ENCODE measurements around the gene TCEANC2.

Gene TCEANC2

DNA sequence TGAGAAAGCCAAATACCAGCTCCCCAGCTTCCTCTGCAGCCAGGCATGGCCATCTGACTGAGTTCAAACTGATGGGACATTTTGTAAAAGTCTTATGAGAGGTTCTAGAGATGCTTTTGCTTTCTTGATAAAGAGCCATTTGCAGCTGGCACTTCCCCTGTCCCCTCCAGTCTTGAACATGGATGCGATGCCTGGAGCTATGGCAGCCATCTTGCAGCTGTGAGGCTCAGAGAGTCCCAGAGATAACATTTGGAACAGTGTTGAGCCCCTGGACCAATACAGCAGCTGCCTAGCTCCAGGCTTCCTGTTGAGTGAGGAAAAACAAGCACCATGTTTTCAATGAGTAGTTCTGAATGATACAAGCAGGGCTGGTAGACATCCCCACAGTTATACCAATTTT lies 85.6 kb downstream of the TCEANC2 start:
- DNase-seq: no peak

DNA sequence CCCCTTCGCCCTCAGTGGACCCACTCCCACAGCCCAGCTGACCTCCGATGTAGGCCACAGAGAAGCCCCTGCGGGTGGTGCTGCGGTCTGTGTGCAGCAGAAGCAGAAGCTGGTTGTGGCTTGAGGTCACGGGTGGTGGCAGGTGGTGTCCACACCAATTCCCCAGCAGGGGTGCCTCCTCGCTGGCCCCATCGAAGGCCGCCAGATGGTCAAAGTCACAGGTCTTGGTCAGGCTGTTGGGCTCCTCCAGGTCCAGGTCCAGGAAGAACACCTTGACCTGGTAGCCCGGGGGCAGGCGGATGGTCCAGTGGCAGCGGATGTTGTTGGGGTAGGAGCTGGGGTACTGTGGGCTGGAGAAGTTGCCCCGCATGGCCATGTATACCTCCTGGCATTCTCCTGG lies 86.3 kb downstream of the TCEANC2 start:
- no peak for DNase-seq

DNA sequence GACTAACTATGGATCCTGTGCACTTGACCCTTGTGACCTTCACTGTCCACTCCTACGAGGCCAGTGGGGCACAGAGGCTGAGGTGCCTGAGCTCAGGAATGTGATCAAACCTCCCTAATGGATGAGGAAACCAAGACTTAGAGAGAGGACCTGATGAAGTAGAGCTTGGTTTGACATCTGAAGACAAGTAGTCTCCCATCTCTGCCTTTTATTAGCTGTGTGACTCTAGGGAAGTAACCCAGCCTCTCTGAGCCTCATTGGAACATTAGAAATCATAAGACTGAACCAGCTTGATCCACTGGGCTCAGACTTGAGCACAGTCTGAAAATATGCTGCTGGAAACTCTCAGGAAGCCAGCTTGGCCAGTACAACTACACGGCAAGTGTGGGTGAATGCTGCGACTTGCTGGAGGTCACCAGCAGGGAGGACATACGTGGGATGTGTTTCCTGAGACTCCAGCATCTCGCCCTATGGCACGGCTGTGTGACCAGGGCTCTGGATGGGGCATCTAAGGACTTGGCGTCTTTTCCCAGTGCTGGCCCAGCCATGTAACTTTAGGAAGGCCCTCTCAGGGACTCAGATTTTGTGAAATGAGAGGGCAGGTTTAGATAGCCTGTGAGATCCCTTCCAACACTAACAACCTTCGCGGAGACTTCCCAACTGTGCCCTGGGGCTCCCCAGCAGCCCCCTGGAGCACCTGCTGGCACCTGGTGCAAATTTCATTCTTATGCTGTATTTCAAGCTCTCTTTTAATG lies 88.9 kb downstream of the TCEANC2 start:
- no peak for DNase-seq

DNA sequence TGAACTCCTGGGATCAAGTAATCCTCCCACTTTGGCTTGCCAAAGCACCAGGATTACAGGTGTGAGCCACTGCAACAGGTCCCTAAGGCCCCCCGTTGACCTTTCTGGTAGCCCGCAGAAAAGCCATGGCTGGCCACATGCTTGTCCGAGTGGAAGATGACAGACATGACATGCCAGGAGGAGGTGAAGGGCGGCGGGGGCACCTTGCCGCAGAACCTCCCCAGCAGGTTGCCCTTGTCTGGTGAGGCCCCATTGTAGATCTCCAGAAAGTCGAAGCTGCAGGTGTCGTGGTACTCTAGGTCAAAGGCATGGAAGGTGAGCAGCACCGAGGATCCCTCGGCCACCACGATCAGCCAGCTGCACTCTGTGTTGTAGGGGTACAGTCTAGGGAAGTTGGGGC lies 91.0 kb downstream of the TCEANC2 start:
- DNase-seq: no peak

DNA sequence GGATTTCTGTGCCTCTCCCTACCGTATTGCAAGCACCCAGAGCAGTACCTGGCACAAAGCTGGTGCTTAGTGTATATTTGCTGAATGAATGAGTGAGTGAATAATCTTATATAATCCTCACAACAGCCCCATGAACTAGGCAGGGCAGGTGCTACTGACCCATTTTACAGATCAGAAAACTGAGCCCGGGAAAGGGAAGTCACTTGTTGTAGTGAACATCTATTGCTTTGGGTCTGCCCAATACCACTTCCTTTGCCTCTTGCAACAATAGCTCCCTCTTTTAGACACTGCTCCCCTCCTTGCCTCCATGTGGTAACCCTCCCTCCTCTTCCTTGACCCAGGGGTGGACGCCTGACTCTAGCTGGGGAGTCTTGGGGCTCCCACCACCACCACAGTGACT lies 96.3 kb downstream of the TCEANC2 start:
- DNase-seq: no peak

DNA sequence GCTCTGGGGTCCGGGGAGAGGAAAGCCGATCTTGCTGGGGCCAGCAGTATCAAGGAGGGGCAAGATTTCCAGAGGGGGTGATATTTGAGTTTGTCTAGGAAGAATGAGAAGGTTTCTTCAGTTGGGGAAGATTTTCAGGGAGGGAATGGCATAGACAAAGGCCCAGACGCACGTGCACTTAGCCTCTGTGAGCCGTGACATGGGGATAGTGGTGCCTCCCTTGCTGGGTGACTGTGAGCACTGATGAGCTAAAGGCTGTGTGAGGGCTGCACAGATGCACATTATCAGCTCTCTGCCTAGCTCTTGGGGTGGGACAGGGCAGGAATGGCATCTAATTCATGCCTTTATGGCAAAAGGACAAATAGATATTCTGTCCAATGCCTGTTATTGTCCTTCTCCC lies 97.6 kb downstream of the TCEANC2 start:
- no peak for DNase-seq

DNA sequence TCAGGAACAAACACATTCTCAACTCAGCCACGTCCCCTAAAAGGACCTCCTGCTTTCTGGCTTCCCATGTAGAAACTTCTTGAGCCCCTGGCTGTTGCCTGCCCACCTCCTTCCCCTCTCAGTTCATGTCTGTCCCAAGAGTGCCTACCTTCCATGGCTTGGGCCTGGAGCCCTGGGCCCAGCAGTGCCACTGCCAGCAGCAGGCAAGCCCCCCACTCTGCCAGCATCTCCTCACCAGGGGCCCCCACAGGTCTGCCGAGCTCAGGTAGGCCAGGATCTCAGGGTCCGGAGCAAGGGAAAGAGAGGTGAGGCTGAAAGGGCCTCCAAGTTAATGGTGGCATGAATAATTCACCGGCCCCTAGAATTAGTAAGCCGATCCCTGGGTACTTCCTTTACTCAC lies 99.3 kb downstream of the TCEANC2 start, which contains the start of gene CDCP2:
Gene CDCP2, minus strand, starts transcription at position 305 of the 400 bp plus-strand sequence. Its CDS starts 78 bp downstream, at position 227.
- DNase-seq: no peak

DNA sequence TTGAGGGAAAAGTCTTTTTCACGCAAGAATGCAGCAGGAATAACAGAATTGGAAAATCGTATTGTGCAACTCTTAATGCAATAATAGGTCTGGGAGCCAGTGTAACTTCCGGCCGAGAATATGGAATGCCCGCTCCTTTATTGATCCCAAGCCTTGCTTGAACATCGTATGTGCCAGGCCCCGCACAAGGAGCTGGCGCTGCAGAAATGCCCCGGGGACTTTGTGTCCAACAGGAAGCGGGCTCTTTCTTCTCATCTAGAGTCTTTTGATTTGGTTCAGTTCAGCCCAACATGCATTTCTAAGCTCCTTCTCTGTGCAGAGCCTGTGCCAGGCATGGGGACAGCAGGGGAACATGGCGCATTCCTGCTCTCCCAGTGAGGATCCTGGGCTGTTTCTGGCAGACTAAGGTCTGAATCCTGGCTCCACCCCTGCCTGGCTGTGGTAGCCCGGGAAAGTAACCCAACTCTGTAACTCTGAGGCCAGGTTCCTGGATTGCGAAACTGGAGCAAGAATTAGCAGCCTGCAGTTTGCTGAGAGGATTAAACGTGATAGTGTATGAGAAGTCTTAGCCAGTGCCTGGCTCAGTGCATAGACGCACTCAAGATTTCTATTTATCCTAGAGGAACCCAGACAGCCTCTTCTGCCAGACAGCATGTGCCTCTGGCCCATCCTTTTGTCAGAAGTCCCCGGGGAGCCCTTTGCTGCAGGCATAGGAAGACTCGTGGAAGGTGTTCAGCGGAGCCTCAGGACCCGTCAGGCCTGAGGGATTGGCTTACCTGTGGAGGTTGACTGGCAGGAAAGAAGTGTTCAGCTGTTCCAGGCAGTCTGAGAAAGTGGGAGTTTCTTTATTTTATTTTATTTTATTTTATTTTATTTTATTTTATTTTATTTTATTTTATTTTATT lies 100.4 kb downstream of the TCEANC2 start:
- DNase-seq: no peak
